ENCODE measurements around the gene INPP5B.
A peak's percentile ranks its signal among the peaks of the same experiment; 100 is the strongest.

INPP5B gene

DNA sequence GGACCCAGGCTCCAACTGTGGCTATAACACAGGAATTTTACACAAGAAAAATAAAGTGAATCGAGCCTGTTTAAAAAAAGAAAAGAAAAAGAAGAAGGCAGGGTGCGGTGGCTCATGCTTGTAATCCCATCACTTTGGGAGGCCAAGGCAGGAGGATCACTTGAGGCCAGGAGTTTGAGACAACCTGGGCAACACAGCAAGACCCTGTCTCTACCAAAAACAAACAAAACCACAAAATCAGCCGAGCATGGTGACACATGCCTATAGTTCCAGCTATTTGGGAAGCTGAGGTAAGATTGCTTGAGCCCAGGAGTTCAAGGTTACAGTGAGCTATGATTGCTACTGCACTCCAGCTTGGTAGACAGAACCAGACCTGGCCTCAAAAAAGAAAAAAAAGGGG, 105.2 kb downstream of the INPP5B start:
- DNase-seq (ENCODE audit: low read depth in 1 of 2, low spot score in 1 of 2) = no peak

DNA sequence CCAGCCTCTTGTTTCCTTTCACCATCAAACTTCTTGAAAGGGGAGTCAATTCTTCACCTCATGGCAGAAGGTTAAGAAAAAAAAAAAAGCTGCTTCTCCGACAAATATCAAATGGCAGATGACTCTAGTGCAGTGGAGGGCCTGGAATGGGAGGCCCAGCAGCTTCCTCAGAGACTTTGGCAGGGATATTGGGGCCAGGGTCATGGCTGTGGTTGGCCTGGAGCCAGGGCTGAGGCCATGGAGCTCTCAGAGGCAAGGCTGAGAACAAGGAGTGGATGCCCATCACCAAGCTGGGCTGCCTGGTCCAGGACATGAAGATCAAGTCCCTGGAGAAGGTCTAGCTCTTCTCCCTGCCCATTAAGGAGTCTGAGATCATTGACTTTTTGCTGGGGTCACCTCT, 106.1 kb downstream of the INPP5B start:
- no peak for DNase-seq (ENCODE audit: low read depth in 1 of 2, low spot score in 1 of 2)

DNA sequence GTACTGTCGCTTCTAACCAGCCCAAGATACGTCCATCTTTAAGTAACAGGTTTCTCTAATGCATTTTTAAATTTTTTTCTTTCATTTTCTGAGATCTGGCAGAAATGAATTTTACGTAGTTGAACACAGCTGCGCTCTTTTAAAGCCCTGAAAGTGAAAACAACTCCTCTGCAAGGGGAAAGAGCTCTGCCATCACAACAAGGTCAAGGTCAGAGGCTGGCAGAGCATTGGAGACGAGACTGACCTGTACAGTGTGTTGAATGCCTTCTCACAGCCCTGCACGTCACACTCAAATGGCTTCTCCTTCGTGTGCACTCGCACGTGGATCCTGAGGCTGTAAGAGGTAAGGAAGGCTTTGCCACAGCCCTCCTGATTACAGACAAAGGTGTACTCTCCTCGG, 107.2 kb downstream of the INPP5B start:
- DNase-seq (ENCODE audit: low read depth in 1 of 2, low spot score in 1 of 2) = no peak

DNA sequence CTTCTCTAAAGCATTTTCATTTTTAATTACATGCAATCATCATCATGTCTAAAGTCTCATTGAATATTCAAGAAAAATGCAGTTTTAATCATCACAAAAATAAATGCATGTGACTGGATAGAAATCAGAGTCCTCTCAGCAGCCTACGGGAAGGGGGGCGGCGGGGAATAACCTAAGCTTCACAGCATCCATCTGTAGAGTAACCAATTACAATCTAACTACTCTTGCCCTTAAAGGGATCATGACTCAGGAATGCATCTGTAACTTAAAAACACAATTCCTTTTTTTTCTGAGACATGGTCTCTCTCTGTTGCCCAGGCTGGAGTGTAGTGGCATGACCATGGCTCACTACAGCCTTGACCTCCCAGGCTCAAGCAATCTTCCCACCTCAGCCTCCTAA, 110.1 kb downstream of the INPP5B start:
- DNase-seq (ENCODE audit: low read depth in 1 of 2, low spot score in 1 of 2) = no peak

DNA sequence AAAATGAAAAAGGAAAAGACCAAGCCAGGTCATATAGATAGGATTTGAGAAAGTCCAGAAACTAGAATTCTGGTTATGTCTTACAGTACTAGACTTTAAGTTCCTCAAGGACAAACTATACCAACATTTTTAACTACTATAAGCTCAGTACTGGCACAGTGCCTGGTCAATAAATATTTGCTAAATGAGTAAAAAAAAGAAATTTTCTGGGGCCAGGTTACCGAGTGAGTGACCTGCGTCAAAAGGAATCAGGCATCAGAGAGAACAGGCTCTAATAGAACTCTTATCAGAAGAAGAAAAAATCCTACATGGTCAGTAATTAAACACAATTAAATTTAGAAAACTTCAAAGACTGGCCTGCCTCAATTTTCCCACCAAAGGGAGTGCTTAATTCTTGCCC, 115.0 kb downstream of the INPP5B start:
- DNase-seq (ENCODE audit: low read depth in 1 of 2, low spot score in 1 of 2) = no peak

DNA sequence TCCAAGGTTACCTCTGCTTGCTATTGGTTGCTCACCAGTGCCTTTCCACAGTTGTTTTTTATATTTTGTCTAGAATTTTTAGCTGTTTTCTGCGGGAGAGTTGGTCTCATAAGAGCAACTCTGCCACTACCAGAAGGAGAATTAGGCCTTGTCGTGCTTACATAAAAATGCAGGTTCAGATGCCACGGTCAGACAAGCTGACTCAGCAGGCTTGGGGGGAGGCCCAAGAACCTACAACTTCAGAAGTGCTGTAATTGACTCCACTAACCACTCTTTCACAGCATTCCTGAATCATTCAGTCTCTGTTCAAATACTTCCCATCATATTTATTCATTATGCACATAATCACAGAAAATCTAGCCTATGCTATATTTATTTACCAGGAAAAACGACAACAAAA, 115.7 kb downstream of the INPP5B start:
- no peak for DNase-seq (ENCODE audit: low read depth in 1 of 2, low spot score in 1 of 2)

DNA sequence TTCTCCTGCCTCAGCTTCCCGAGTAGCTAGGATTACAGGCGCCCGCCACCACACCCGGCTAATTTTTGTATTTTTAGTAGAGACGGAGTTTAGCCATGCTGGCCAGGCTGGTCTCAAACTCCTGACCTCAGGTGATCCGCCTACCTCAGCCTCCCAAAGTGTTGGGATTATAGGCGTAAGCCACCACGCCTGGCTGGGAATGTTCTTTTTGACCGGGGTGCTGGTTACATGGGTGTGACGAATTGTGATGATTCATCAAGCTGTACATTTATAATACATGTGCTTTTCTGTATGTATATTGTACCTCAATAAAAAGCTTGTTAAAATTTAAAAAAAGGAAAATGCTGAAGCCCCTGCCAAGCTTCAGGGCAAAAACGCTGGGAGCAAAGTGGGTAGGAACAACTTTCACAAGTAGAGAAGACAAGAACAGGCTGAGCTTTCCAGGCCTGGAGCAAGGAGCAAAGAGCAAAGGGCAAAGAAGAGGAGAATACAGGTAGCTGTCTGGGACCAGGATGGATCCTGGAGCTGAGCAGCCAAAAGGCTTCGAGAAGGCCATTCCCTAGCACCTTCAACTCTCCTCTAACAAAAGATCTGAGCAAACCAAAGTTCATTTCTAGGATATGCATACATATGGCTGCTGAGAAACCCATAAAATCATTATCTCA, 118.3 kb downstream of the INPP5B start:
- DNase-seq (ENCODE audit: low read depth in 1 of 2, low spot score in 1 of 2) = no peak

DNA sequence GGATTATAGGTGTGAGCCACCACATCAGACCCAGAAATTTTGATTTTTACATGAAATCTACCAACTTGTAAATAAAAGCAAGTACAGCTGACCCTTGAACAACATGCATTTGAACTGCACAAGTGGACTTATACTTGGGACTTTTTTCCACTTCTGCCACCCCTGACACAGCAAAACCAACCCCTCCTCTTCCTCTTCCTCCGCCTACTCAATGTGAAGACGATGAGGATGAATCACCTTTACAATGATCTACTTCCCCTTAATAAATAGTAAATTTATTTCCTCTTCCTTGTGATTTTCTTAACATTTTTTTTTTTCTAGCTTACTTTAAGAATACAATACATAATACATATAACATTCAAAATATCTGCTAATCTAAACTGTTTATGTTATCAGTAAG, 121.3 kb downstream of the INPP5B start:
- no peak for DNase-seq (ENCODE audit: low read depth in 1 of 2, low spot score in 1 of 2)

DNA sequence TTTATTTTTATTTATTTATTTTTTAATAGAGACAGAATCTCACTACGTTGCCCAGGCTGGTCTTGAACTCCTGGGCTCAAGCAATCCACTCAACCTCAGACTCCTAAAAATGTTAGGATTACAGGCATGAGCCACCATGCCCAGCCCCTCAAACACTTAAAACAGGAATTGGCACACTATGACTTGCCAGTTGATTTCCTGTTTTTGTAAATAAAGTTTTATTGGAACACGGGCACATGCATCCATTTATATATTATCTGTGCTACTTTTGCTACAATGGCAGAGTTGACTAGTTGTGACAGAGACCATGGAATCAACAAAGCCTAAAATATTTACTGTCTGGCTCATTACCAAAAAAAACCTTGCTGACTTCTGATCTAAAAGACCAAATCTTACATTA, 122.9 kb downstream of the INPP5B start:
- no peak for DNase-seq (ENCODE audit: low read depth in 1 of 2, low spot score in 1 of 2)

DNA sequence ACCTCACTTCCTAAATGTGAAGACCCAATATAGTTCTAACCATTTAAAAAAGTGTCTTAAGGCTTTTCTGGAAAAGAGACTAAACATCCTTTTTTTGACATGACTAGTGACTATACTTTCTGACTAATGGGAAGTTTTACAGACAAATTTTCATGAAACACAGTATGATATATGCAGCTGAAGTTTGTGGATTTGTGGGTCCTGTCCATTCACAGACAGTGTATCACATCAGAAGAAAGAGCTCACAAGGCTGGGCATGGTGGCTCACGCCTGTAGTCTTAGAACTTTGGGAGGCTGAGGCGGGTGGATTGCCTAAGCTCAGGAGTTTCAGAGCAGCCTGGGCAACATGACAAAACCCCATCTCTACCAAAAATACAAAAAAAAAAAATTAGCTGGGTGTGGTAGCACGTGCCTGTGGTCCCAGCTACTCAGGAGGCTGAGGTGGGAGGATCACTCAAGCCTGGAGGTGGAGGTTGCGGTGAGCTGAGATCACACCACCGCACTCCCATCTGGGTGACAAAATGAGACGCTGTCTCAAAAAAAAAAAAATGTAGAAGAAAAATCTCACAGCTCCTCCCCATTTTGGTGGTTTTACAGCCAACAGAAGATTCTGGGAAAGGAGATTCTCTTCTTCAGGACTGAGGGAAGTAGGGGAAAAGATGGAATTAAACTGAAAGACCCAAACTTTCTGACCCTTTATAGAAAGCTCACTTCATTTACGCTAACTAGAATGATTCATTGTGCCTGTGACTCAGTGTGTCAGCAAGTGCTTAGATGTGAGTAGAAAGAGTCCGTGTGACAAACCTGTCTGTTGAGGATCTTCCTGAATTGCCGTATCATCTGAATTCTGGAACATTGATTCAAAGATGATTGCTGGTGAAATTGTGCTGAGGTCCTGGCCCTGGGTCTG, 123.7 kb downstream of the INPP5B start:
- DNase-seq (ENCODE audit: low read depth in 1 of 2, low spot score in 1 of 2) = no peak

DNA sequence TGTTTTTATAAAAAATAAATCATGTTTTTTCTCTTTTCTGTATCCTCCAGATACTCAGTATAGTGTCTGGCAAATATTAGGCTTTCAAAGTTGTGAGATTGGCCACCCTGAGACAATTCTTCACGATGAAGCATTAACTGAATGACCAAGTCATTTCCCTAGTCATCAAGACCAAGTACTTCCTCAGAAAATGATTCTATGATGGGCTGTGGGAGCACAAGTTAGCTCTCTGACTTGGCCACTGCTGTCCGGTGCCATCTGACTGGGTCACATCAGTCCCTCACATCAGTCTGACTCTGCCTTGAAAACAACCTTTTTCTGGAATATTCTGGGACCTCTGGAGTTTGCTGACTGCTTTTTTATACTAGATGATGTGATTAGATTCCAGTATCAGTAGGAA, 125.4 kb downstream of the INPP5B start:
- no peak for DNase-seq (ENCODE audit: low read depth in 1 of 2, low spot score in 1 of 2)

DNA sequence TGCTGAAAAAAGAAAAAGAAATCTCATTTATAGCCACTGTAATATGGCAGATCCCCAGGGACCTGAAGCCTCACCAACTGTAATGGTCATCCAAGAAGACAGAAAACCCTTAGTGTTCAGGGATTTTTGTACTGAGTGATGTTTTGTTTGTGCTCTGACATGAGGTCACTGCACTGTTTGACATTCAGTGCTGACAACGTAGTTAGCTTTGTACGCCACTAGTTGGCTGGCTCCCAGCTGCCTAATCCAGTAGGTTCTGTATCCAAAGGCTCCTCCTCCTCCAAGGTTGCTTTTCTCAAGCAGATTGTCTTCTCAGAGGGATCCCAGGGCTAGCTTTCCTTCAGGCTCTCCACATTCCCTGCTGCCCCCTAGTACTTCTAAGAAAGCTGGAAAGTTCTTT, 129.4 kb downstream of the INPP5B start:
- no peak for DNase-seq (ENCODE audit: low read depth in 1 of 2, low spot score in 1 of 2)

DNA sequence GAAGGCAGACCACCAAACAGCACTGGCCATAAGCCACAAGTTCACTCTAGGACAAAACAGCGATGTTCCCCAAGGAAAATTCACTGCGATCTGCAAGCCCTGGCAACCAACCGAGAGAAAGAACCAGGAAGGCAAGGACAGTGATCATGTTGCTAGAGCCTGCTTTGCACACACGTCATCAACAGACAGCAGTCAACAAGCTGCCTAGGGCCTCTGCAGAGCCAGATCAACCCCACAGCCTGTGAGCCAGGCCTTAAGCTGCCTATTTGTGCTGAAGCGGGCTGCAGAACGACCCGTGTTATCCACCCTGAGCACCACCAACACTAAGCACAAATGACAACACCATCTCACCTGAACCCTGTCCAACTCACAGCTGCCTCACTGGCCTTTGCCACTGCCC, 132.6 kb downstream of the INPP5B start:
- no peak for DNase-seq (ENCODE audit: low read depth in 1 of 2, low spot score in 1 of 2)

DNA sequence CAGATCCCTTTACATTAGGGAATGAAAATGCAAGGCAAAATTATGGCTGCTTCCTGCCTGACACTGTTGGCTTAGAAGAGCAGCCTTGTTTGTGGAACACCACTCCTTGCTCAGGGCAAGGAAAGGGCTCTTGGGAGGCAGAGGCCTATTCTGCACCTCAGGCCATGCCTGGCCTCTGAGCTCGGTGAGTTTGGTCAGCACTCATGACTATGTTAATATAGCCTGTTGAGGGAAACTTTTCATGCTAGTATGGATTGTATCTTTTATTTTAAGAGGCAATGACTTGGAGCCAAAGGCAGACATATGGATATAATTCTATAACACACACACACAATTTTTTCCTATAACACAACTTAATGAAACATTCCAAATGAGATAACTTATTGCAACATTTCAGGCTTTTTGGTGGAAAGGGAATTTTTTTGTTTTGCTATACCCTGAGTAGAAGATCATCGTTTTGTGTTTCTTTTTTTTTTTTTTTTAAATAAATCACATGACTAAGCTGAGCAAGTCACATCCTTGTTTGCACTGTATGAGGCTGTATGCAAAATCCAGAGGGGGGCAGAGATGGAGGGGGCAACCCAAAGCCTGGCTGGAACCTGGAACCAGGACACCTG, 133.2 kb downstream of the INPP5B start:
- no peak for DNase-seq (ENCODE audit: low read depth in 1 of 2, low spot score in 1 of 2)

DNA sequence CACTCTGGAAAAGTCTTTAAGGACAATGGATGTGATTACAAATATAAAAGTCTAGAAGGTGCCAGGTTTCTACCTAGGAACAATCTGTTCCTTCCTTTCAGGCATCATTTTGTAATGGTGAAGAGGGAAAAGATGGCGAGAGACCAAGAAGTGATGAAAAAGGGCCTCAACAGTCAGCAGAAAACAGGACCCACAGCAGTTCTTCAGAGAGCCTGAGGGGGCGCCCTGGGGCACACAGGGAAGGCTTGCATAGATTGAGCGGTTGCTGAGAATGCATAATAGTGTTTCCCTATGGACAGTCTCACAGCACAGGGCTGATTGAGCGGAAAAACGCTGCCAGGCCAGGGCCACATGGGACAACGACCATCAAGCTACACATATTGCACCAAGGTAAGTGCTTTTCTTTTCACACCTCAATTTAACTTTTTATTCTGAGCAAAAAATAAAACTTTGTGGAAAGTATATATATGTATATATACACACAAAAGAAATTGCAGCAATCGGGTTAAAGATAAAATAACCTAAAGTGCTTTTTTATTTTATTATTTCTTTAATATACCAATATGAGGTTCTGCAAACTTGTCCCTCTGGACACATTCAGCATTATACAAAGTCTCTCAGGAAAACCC, 135.7 kb downstream of the INPP5B start:
- DNase-seq (ENCODE audit: low read depth in 1 of 2, low spot score in 1 of 2) = peak; percentile 30 to 53

Measured in activated CD4-positive, alpha-beta T cell treated with anti-CD3 and anti-CD28 coated beads, Interleukin-2, amount 50 U/mL, for 24 hours (primary cell).